ENCODE measurements around the gene SLC7A1.

Gene SLC7A1

GRCh38 chr13:29524176-29524575 is 71.3 kb downstream of the SLC7A1 start:
- TF ChIP-seq ZFX (IDR thresholded peaks at IDR 0.05): no peak
- no peak for TF ChIP-seq CTCF (conservative IDR thresholded peaks at IDR 0.05)
- no peak overlapping the region for H3K27ac ChIP-seq

- TF ChIP-seq CTCF (conservative IDR thresholded peaks at IDR 0.05) (no peak), ZFX (IDR thresholded peaks at IDR 0.05) (no peak)
- no peak overlapping the region for H3K27ac ChIP-seq
Observed at GRCh38 chr13:29523199-29523961, 72.1 kb downstream of the SLC7A1 start.

GRCh38 chr13:29522044-29522685 is 73.3 kb downstream of the SLC7A1 start:
- H3K27ac ChIP-seq: no peak overlapping the region
- no peak for TF ChIP-seq CTCF (conservative IDR thresholded peaks at IDR 0.05)
- TF ChIP-seq ZFX (IDR thresholded peaks at IDR 0.05): no peak

GRCh38 chr13:29521336-29521735 is 74.2 kb downstream of the SLC7A1 start:
- no peak overlapping the region for H3K27ac ChIP-seq

GRCh38 chr13:29520671-29521070 is 74.8 kb downstream of the SLC7A1 start:
- TF ChIP-seq CTCF (conservative IDR thresholded peaks at IDR 0.05) (no peak), ZFX (IDR thresholded peaks at IDR 0.05) (no peak)
- H3K27ac ChIP-seq: no peak overlapping the region

More at GRCh38 chr13:29521336-29521735, 74.2 kb downstream of the SLC7A1 start:
- TF ChIP-seq CTCF (conservative IDR thresholded peaks at IDR 0.05): no peak
- no peak for TF ChIP-seq ZFX (IDR thresholded peaks at IDR 0.05)

GRCh38 chr13:29519921-29520320 is 75.6 kb downstream of the SLC7A1 start:
- TF ChIP-seq CTCF (conservative IDR thresholded peaks at IDR 0.05) (no peak), ZFX (IDR thresholded peaks at IDR 0.05) (no peak)
- H3K27ac ChIP-seq: no peak overlapping the region

- H3K27ac ChIP-seq: no peak overlapping the region
- no peak for TF ChIP-seq CTCF (conservative IDR thresholded peaks at IDR 0.05)
- TF ChIP-seq ZFX (IDR thresholded peaks at IDR 0.05): no peak
Observed at GRCh38 chr13:29516880-29517279, 78.6 kb downstream of the SLC7A1 start.

Measured in C4-2B (cell line).